Right lobe of liver (tissue), 4 donors: ENCODE results near the gene CR2.

Source experiments
- CTCF ChIP-seq, 4 donors: fragments of 200-600 bp in 3 of 4; fragments of 450-650 bp in 1 of 4; IDR thresholded peaks; one replicate each; pipeline versions ENCODE4 v1.5.1 to v1.8.0; 2016 to 2022; ENCODE audit warnings: antibody characterized with exemption in 4 of 4, mild to moderate bottlenecking in 2 of 4
- POLR2A ChIP-seq: fragments of 450-650 bp; IDR thresholded peaks from one replicate; pipeline ENCODE4 v1.6.1; 2017; ENCODE audit warnings: antibody characterized with exemption, mild to moderate bottlenecking
- donor health status: DM: no; HTN: no; CAD: no.
- donor health status: DM: no; HTN: no; CAD: no.
- donor health status: DM: no; HTN: yes; CAD: no.

GRCh38 chr1:207444514-207445217 lies 9.5 kb upstream of the CR2 start:
- TF ChIP-seq CTCF (IDR thresholded peaks at IDR 0.05) (no peak), POLR2A (no peak)
